HCT116 (cell line): ENCODE results near the gene B3GALT2. TPM values are rescaled to one million over a fixed set of nuclear protein-coding genes. Genes with fewer than 3 reads are reported as not detected.

Experiments used
- microRNA counts: library from miRNA; unstranded; fragments of <30 nt; microRNA quantifications from one replicate; lab custom pipeline; 2015
- microRNA-seq: library from miRNA; unstranded; fragments of <30 nt; microRNA quantifications from one replicate; pipeline ENCODE4, GENCODE V29; 2016; ENCODE audit warnings: borderline number of aligned reads
- total RNA-seq: library from RNA; stranded (reverse); gene quantifications from one replicate; pipeline ENCODE4 v1.2.1, GENCODE V29; 2021; ENCODE audit not compliant: unreplicated experiment

The B3GALT2 gene
- total RNA-seq, 1 experiment from 2014 or later = 0.15 TPM

MicroRNAs within 50 kb of the gene (microRNA counts, 767-probe panel; counts per million panel counts)
- not detected for microRNA hsa-miR-1278 (lab: Ali Mortazavi, UCI)

Small RNA genes lying within 50 kb of the gene (microRNA-seq; reads per million reads assigned to microRNA genes)
- not detected for gene MIR1278

Other genes starting within 250 kb of the B3GALT2 start
- gene UCHL5, start 127.3 kb downstream of the B3GALT2 start, total RNA-seq = 75.8 TPM
- gene RO60, start 127.0 kb downstream of the B3GALT2 start, total RNA-seq = 69.5 TPM
- gene GLRX2, start 81.2 kb downstream of the B3GALT2 start, total RNA-seq = 30.6 TPM
- 63.2 TPM for gene CDC73, start 64.6 kb downstream of the B3GALT2 start, total RNA-seq